Stimulated activated CD8-positive, alpha-beta memory T cell treated with anti-CD3 and anti-CD28 coated beads, Interleukin-7, amount 100 ng/mL, for 24 hours (primary cell): Measurements from ENCODE around the gene MYCN.
"Not testable (repeated sequence)": the region's sequence is repeated elsewhere in the genome, so short reads cannot be mapped to it uniquely, and the experiment has no call there.

ENCODE experiments used
- DNase-seq: peaks from one replicate; pipeline ENCODE4 v3.0.0-alpha.2; 2020; ENCODE audit warnings: low read depth

Gene MYCN

GRCh38 chr2:15943378-15944280 lies 3.3 kb downstream of the MYCN start:
- DNase-seq, result no peak

- DNase-seq, result no peak
These were observed 4.1 kb downstream of the MYCN start for GRCh38 chr2:15944325-15945017.

GRCh38 chr2:15945909-15946705 lies 5.8 kb downstream of the MYCN start:
- no peak for DNase-seq

- DNase-seq, result no peak
These were observed 6.6 kb downstream of the MYCN start for GRCh38 chr2:15946983-15947382.

GRCh38 chr2:15947431-15947830 lies 7.1 kb downstream of the MYCN start:
- no peak for DNase-seq

GRCh38 chr2:15948704-15948957 lies 8.3 kb downstream of the MYCN start:
- DNase-seq, result no peak

GRCh38 chr2:15949126-15949525 lies 8.8 kb downstream of the MYCN start:
- DNase-seq, result no peak

- DNase-seq, result no peak
These were observed 9.2 kb downstream of the MYCN start for GRCh38 chr2:15949551-15949950.

GRCh38 chr2:15950088-15950952 lies 10.0 kb downstream of the MYCN start:
- DNase-seq, result no peak

GRCh38 chr2:15951936-15952335 lies 11.6 kb downstream of the MYCN start:
- DNase-seq, result not testable (repeated sequence)

GRCh38 chr2:15952451-15953146 lies 12.2 kb downstream of the MYCN start:
- DNase-seq, result no peak

GRCh38 chr2:15953147-15953630 lies 12.8 kb downstream of the MYCN start:
- DNase-seq, result no peak

- DNase-seq, result no peak
These were observed 13.7 kb downstream of the MYCN start for GRCh38 chr2:15953891-15954680.

- no peak for DNase-seq
These were observed 14.4 kb downstream of the MYCN start for GRCh38 chr2:15954761-15955160.

GRCh38 chr2:15955232-15955988 lies 15.1 kb downstream of the MYCN start:
- no peak for DNase-seq

- DNase-seq, result no peak
These were observed 15.9 kb downstream of the MYCN start for GRCh38 chr2:15956230-15956629.

- DNase-seq, result no peak
These were observed 16.7 kb downstream of the MYCN start for GRCh38 chr2:15956751-15957736.
